KMS-11 (cell line): ENCODE data around the gene FNDC3B.

Experiments
- H2AFZ ChIP-seq: fragments of 200-600 bp; sonication (generic); 2 replicates; pipeline ENCODE4 v1.6.1; 2016; ENCODE audit warnings: antibody characterized with exemption, mixed run types, low read depth
- H3K27ac ChIP-seq: fragments of 200-600 bp; sonication (generic); 2 replicates; pipeline ENCODE4 v1.6.1; 2016; ENCODE audit warnings: mild to moderate bottlenecking, mixed run types
- H3K27me3 ChIP-seq: fragments of 200-600 bp; sonication (generic); 2 replicates; pipeline ENCODE4 v1.6.1; 2017; ENCODE audit warnings: mild to moderate bottlenecking, low read depth, mixed run types, moderate library complexity; ENCODE audit not compliant: insufficient read depth
- H3K36me3 ChIP-seq: fragments of 200-600 bp; sonication (generic); 2 replicates; pipeline ENCODE4 v1.6.1; 2017; ENCODE audit warnings: mild to moderate bottlenecking, mixed run types; ENCODE audit not compliant: insufficient read depth
- H3K4me1 ChIP-seq: fragments of 200-600 bp; sonication (generic); 2 replicates; pipeline ENCODE4 v1.6.1; 2016; ENCODE audit warnings: mild to moderate bottlenecking, low read depth, mixed run types; ENCODE audit not compliant: poor library complexity, severe bottlenecking
- H3K4me2 ChIP-seq: fragments of 200-600 bp; sonication (generic); 2 replicates; pipeline ENCODE4 v1.7.0; 2016; ENCODE audit warnings: mild to moderate bottlenecking, mixed run types
- H3K4me3 ChIP-seq: fragments of 200-600 bp; sonication (generic); IDR thresholded peaks from 2 replicates; pipeline ENCODE4 v1.6.1; 2017; ENCODE audit warnings: low read depth, low read length, mixed read lengths; ENCODE audit not compliant: insufficient read depth
- H3K79me2 ChIP-seq: fragments of 200-600 bp; sonication (generic); 2 replicates; pipeline ENCODE4 v1.6.1; 2016; ENCODE audit warnings: low read depth, mixed run types; ENCODE audit not compliant: insufficient read depth
- H3K9ac ChIP-seq: fragments of 200-600 bp; sonication (generic); 2 replicates; pipeline ENCODE4 v1.6.1; 2016; ENCODE audit warnings: mild to moderate bottlenecking, mixed run types
- H4K20me1 ChIP-seq: fragments of 200-600 bp; sonication (generic); 2 replicates; pipeline ENCODE4 v1.6.1; 2016; ENCODE audit warnings: mild to moderate bottlenecking, mixed run types; ENCODE audit not compliant: insufficient read depth
- TF ChIP-seq, protein P1 (sequence below): fragments of 200-600 bp; sonication (generic); conservative IDR thresholded peaks from 2 replicates; pipeline ENCODE4 v1.6.1; 2017; ENCODE audit warnings: low read depth, mild to moderate bottlenecking, antibody characterized with exemption, low read length, moderate library complexity, mixed read lengths

Gene FNDC3B

DNA sequence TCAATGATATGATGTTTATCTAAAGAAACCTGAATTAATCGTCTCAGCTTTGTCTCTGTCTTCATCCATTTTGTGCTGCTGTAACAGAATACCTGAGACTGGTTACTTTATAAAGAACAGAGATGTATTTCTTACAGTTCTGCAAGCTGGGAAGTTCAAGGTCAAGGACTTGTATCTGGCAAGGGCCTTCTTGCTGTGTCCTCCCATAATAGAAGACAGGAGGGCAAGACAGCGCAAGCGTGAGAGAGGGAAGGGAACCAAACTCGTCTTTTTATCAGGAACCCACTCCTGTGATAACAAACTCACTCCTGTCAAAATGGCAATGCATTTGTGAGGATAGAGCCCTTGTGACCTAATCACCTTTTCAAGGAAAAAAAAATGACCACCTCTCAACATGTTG is 277.4 kb downstream of the FNDC3B start:
- H3K4me2 ChIP-seq = no peak overlapping the region
- no peaks in the 10 kb centered on the region for H4K20me1 ChIP-seq
- no peak overlapping the region for H3K27ac ChIP-seq
- no peak overlapping the region for H3K4me3 ChIP-seq
- H2AFZ ChIP-seq = no peak overlapping the region
- no peaks in the 10 kb centered on the region for H3K27me3 ChIP-seq
- H3K9ac ChIP-seq = no peak overlapping the region
- H3K79me2 ChIP-seq = no peaks in the 10 kb centered on the region
- no peaks in the 10 kb centered on the region; the same call in 1 of the 2 replicates for H3K36me3 ChIP-seq
- TF ChIP-seq, protein P1, sequence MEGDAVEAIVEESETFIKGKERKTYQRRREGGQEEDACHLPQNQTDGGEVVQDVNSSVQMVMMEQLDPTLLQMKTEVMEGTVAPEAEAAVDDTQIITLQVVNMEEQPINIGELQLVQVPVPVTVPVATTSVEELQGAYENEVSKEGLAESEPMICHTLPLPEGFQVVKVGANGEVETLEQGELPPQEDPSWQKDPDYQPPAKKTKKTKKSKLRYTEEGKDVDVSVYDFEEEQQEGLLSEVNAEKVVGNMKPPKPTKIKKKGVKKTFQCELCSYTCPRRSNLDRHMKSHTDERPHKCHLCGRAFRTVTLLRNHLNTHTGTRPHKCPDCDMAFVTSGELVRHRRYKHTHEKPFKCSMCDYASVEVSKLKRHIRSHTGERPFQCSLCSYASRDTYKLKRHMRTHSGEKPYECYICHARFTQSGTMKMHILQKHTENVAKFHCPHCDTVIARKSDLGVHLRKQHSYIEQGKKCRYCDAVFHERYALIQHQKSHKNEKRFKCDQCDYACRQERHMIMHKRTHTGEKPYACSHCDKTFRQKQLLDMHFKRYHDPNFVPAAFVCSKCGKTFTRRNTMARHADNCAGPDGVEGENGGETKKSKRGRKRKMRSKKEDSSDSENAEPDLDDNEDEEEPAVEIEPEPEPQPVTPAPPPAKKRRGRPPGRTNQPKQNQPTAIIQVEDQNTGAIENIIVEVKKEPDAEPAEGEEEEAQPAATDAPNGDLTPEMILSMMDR = no peak
- H3K4me1 ChIP-seq = peaks cover 20% of the 10 kb centered on the region

DNA sequence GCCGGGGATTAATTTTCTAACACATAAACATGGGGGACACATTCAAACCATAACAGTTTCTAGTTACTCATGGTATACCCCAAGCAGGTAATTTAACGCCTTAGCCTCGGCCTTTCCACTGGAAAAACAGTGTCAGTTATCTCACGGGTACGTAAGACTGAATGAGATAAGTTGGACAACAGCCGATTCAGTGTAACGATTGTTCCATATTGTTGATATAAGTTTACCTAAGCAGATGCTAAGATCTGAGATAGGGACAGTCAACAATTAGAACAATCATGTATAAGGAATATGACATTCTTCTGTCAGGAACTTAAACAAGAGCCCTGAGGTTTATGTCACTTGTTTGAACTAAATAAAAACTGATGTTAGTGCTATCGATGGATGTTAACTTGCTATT is 278.1 kb downstream of the FNDC3B start:
- H4K20me1 ChIP-seq = no peaks in the 10 kb centered on the region
- H3K4me2 ChIP-seq = no peak overlapping the region
- no peak overlapping the region for H2AFZ ChIP-seq
- H3K36me3 ChIP-seq = no peaks in the 10 kb centered on the region; the same call in 1 of the 2 replicates
- no peaks in the 10 kb centered on the region for H3K79me2 ChIP-seq
- H3K4me3 ChIP-seq = no peak overlapping the region
- H3K27ac ChIP-seq = peak overlapping the region; percentile 15; the same call in 1 of the 2 replicates
- H3K27me3 ChIP-seq = no peaks in the 10 kb centered on the region
- H3K4me1 ChIP-seq = peaks cover 20% of the 10 kb centered on the region
- H3K9ac ChIP-seq = no peak overlapping the region
- TF ChIP-seq, protein P1 = no peak

DNA sequence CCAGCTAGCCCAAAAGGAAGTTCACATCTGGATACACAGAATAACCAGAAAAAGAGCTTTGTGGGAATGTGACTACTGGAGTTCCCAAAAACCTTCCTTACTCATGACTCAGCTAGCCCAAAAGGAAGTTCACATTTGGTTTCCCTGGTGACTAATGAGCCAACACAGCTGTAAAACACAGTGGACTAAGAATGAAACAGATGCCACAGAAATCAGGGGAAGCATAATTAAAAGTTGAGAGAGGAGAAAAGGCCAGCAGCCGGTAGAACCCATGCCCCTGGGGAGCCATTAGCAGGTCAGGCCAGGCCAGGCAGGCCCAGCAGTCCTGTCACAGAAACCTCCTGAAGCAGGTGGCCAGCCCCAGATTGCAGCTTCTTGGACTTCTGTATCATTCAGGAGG is 278.6 kb downstream of the FNDC3B start:
- Histone ChIP-seq H3K4me3 (no peak overlapping the region), H3K4me2 (no peak overlapping the region), H3K27ac (peak overlapping the region; percentile 15; the same call in 1 of the 2 replicates), H3K36me3 (no peaks in the 10 kb centered on the region; the same call in 1 of the 2 replicates), H3K27me3 (no peaks in the 10 kb centered on the region), H3K79me2 (no peaks in the 10 kb centered on the region), H2AFZ (no peak overlapping the region), H4K20me1 (no peaks in the 10 kb centered on the region), H3K9ac (no peak overlapping the region), H3K4me1 (peaks cover 19% of the 10 kb centered on the region)
- TF ChIP-seq, protein P1 = no peak

DNA sequence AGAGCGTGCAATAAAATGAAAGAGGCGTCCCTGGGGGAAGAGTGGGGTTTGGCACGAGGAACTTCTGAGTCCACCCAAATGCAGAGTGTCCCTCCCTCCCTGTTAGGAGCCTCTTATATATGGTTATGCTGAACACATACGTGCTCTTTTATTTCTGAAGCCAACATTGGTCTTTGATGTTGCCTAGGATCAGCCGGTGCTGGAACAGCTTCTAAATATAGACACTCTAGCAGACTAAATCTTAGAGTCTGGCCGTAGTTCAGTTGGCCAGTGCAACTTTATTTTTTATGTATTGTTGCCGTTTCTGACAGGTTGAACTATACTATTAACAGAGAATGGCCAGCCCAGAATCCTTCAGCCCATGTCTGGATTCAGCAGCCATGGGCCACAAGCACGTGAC is 280.2 kb downstream of the FNDC3B start:
- H3K27me3 ChIP-seq = no peaks in the 10 kb centered on the region
- H2AFZ ChIP-seq = no peak overlapping the region
- H3K4me1 ChIP-seq = peaks cover 5% of the 10 kb centered on the region
- no peak overlapping the region for H3K9ac ChIP-seq
- no peaks in the 10 kb centered on the region for H4K20me1 ChIP-seq
- H3K36me3 ChIP-seq = peaks cover 3% of the 10 kb centered on the region; the same call in 1 of the 2 replicates
- H3K4me3 ChIP-seq = no peak overlapping the region
- H3K4me2 ChIP-seq = no peak overlapping the region
- TF ChIP-seq, protein P1 = no peak
- no peaks in the 10 kb centered on the region for H3K79me2 ChIP-seq
- H3K27ac ChIP-seq = no peak overlapping the region

DNA sequence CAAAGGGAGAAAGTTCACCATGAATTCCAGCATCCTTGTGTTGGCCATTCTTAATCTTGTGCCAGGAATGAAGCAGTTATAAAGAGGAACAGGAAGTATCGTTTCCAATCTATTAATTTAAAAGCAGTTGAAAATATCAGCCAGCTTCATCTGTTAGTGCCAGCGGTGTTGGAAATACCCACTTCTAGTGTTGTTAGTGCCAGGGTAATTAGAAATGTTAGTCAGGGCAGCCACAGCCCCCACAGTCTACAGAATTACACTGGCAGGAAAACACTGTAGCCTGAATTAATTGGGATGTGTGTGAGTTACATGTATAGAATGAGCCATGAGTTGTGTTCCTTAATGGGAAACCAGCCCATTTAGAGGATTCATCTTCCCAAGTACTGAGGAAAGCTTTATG is 281.1 kb downstream of the FNDC3B start:
- Histone ChIP-seq H3K79me2 (no peaks in the 10 kb centered on the region), H3K9ac (no peak overlapping the region), H2AFZ (no peak overlapping the region), H3K4me1 (no peaks in the 10 kb centered on the region), H3K4me2 (no peak overlapping the region), H3K4me3 (no peak overlapping the region), H4K20me1 (no peaks in the 10 kb centered on the region), H3K27ac (no peak overlapping the region), H3K36me3 (peaks cover 3% of the 10 kb centered on the region; the same call in 1 of the 2 replicates), H3K27me3 (no peaks in the 10 kb centered on the region)
- TF ChIP-seq, protein P1 = no peak
